Cardiac muscle cell (in vitro differentiated cells and primary cell): ENCODE measurements around the gene BTN2A1. TPM values are rescaled to one million over a fixed set of nuclear protein-coding genes. Genes with fewer than 3 reads are reported as not detected.

Experiments
- DNase-seq, 2 donors: peaks; one replicate each; pipeline versions ENCODE4 v3.0.0 to v3.0.0-alpha.2; 2010 to 2017; ENCODE audit warnings: low read depth in 1 of 2, low spot score in 1 of 2
- H3K27ac ChIP-seq: fragments of 200-600 bp; sonication (generic); 2 replicates; pipeline ENCODE4 v1.5.1; 2016
- H3K27me3 ChIP-seq: fragments of 200-600 bp; sonication (generic); 2 replicates; pipeline ENCODE4 v1.6.0; 2016; ENCODE audit warnings: control low read depth
- H3K36me3 ChIP-seq: fragments of 200-600 bp; sonication (generic); 2 replicates; pipeline ENCODE4 v1.5.1; 2016; ENCODE audit warnings: control low read depth
- H3K4me1 ChIP-seq: fragments of 200-600 bp; sonication (generic); 2 replicates; pipeline ENCODE4 v1.8.1; 2017; ENCODE audit warnings: low read depth, mild to moderate bottlenecking, mixed run types
- H3K4me3 ChIP-seq: fragments of 200-600 bp; sonication (generic); 2 replicates; pipeline ENCODE4 v1.5.1; 2016; ENCODE audit warnings: mild to moderate bottlenecking
- H3K9me3 ChIP-seq: fragments of 200-600 bp; sonication (generic); 2 replicates; pipeline ENCODE4 v1.5.1; 2017; ENCODE audit warnings: low read depth, mild to moderate bottlenecking, control low read depth
- polyA plus RNA-seq: library from polyadenylated mRNA; unstranded; fragments of >200 nt; fragmentation: Nextera tagmentation; extraction: Ambion mirVana; gene quantifications from 2 replicates; pipeline ENCODE4 v1.2.1, GENCODE V29; 2016
- total RNA-seq: library from RNA; depleted of rRNA; stranded (reverse); fragments of >200 nt; gene quantifications from 2 replicates; pipeline ENCODE4 v1.2.3, GENCODE V29; 2016
- TF ChIP-seq, protein P1 (sequence below): IDR thresholded peaks from 2 replicates; pipeline ENCODE4 v1.5.1; 2012; ENCODE audit warnings: low read depth, mild to moderate bottlenecking, low read length

BTN2A1 gene
- total and polyA plus RNA-seq, 2 experiments from 2014 or later, result 18.9 to 27.2 TPM

GRCh38 chr6:26468829-26469228, 11.1 kb downstream of the BTN2A1 start:
- no peaks in the 10 kb centered on the region for H3K9me3 ChIP-seq
- no peak overlapping the region for H3K27ac ChIP-seq
- no peak for DNase-seq
- no peaks in the 10 kb centered on the region for H3K27me3 ChIP-seq
- TF ChIP-seq, protein P1, sequence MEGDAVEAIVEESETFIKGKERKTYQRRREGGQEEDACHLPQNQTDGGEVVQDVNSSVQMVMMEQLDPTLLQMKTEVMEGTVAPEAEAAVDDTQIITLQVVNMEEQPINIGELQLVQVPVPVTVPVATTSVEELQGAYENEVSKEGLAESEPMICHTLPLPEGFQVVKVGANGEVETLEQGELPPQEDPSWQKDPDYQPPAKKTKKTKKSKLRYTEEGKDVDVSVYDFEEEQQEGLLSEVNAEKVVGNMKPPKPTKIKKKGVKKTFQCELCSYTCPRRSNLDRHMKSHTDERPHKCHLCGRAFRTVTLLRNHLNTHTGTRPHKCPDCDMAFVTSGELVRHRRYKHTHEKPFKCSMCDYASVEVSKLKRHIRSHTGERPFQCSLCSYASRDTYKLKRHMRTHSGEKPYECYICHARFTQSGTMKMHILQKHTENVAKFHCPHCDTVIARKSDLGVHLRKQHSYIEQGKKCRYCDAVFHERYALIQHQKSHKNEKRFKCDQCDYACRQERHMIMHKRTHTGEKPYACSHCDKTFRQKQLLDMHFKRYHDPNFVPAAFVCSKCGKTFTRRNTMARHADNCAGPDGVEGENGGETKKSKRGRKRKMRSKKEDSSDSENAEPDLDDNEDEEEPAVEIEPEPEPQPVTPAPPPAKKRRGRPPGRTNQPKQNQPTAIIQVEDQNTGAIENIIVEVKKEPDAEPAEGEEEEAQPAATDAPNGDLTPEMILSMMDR, result no peak
- no peaks in the 10 kb centered on the region for H3K4me1 ChIP-seq
- H3K4me3 ChIP-seq, result no peak overlapping the region
- H3K36me3 ChIP-seq, result peaks cover 39% of the 10 kb centered on the region

DNA sequence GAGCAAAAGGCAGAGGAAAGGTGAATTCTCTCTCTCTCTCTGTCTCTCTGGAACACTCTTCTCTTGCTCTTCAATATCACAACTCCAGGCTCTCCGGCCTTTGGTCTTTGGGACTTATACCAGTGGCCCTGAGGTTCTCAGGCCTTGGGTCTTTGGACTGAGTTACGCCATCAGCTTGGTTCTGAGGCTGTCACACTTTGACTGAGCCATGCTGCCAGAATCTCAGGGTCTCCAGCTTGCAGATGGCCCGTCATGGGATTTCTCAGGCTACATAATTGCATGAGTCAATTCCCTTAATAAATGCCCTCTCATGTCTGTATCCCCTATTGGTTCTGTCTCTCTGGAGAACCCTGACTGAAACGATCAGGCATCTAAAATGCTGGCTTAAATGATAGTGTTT, 12.9 kb downstream of the BTN2A1 start:
- TF ChIP-seq, protein P1, result no peak
- Histone ChIP-seq H3K27ac (no peak overlapping the region), H3K9me3 (no peaks in the 10 kb centered on the region), H3K27me3 (no peaks in the 10 kb centered on the region), H3K4me3 (no peak overlapping the region), H3K36me3 (peaks cover 26% of the 10 kb centered on the region), H3K4me1 (peaks cover 8% of the 10 kb centered on the region)
- DNase-seq, result no peak

DNA sequence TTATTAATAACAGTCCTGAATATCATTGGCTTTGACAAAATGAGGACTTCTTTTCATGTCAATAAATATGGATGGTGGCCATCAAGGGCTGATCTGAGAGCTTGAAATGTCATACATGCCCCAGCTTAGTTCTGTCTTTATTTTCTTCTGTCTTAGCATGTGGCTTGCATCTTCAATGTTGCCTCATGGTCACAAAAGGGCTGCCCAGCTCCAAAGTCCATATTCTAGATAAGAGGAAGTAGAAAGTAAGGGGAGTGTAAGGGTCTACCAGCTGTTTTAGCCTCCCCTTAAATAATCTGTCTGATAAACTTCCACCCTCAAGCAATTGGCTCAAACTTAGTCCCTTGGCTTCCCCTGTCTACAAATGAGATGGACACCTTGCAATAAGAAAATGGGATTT, 14.2 kb downstream of the BTN2A1 start:
- Histone ChIP-seq H3K27ac (no peak overlapping the region), H3K27me3 (no peaks in the 10 kb centered on the region), H3K9me3 (no peaks in the 10 kb centered on the region), H3K36me3 (peaks cover 13% of the 10 kb centered on the region), H3K4me3 (no peak overlapping the region), H3K4me1 (peaks cover 8% of the 10 kb centered on the region)
- no peak for DNase-seq
- TF ChIP-seq, protein P1, result no peak

DNA sequence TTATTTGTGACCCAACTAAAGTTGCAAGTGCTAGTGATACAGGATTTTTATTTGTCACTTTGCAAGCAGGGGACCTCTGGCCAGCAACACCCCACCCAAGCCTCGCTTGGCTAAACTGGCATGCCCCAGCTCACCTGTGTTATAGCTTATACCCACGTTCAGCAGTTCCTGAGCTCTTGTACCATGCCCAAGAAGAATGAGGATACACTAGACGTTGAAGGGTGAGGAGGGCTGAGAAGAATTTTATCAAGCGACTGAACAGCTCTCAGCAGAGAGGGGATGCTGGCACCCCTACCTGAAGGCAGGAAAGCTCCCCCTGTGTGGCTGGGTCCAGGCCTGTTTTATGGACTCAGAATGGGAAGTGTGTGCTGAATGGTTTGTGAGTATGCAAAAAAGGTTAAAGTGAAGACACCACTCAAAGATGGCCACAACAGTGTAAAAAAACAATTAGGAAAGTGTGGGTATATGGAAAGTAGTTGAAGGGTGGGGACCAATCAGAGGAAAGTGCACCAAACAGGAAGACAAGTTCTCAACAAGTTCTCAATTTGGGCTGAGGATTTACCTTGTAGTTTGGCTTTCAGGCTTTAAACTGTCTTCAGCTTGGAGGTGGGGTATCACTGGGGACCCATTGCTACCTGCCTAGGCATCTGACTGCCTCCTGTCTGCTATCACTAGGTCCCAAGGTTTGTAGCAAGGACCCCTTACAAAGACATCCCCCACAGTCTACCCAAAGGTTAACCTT, 15.0 kb downstream of the BTN2A1 start:
- H3K36me3 ChIP-seq, result peaks cover 7% of the 10 kb centered on the region
- TF ChIP-seq, protein P1, result no peak
- no peak for DNase-seq
- no peak overlapping the region for H3K4me3 ChIP-seq
- H3K27me3 ChIP-seq, result no peaks in the 10 kb centered on the region
- H3K4me1 ChIP-seq, result peaks cover 8% of the 10 kb centered on the region
- no peaks in the 10 kb centered on the region for H3K9me3 ChIP-seq
- H3K27ac ChIP-seq, result no peak overlapping the region

GRCh38 chr6:26473429-26473757, 15.6 kb downstream of the BTN2A1 start:
- Histone ChIP-seq H3K27ac (peak overlapping the region; percentile 85), H3K9me3 (no peaks in the 10 kb centered on the region), H3K4me1 (peaks cover 8% of the 10 kb centered on the region), H3K4me3 (no peak overlapping the region), H3K36me3 (peaks cover 7% of the 10 kb centered on the region), H3K27me3 (no peaks in the 10 kb centered on the region)
- no peak for DNase-seq
- TF ChIP-seq, protein P1, result no peak
